A673 (cell line): ENCODE data around the gene PERM1. TPM values are rescaled to one million over a fixed set of nuclear protein-coding genes. Genes with fewer than 3 reads are reported as not detected.

Experiments
- BruUV-seq: library from RNA; stranded (reverse); fragments of 400-500 nt; replicated peaks from 2 replicates; lab custom pipeline; 2021; lab: Mats Ljungman, UMichigan
- CTCF ChIA-PET: fragments of 300-600 bp; sonication (Branson Sonifier 250); formaldehyde crosslinking; loops from one replicate; lab custom pipeline; 2022; ENCODE audit warnings: antibody characterized with exemption; lab: Charles Lee
- POLR2A ChIA-PET: fragments of 300-600 bp; sonication (Branson Sonifier 250); formaldehyde crosslinking; loops from one replicate; lab custom pipeline; 2022; ENCODE audit warnings: antibody characterized with exemption; ENCODE audit not compliant: low non-redundant PET; lab: Charles Lee
- DNase-seq: peaks from one replicate; pipeline ENCODE4 v3.0.0-alpha.2; 2015; ENCODE audit warnings: low spot score
- H3K27ac ChIP-seq: fragments of 200-600 bp; sonication (generic); 2 replicates; pipeline ENCODE4 v1.5.1; 2016; ENCODE audit warnings: mixed run types, low read depth, mild to moderate bottlenecking, mixed read lengths, antibody characterized with exemption, low read length; ENCODE audit not compliant: poor library complexity, severe bottlenecking
- H3K27me3 ChIP-seq: fragments of 200-600 bp; sonication (generic); replicated peaks from 2 replicates; pipeline ENCODE4 v1.6.1; 2017; ENCODE audit warnings: mixed run types, low read depth, mild to moderate bottlenecking, mixed read lengths, antibody characterized with exemption, low read length; ENCODE audit not compliant: insufficient read depth, poor library complexity
- H3K36me3 ChIP-seq: fragments of 200-600 bp; sonication (generic); 2 replicates; pipeline ENCODE4 v1.6.1; 2016; ENCODE audit warnings: mixed run types, mild to moderate bottlenecking, mixed read lengths, antibody characterized with exemption, low read length; ENCODE audit not compliant: insufficient read depth, poor library complexity, severe bottlenecking
- H3K4me1 ChIP-seq: fragments of 200-600 bp; sonication (generic); 2 replicates; pipeline ENCODE4 v1.6.1; 2017; ENCODE audit warnings: mixed run types, mild to moderate bottlenecking, mixed read lengths, antibody characterized with exemption, low read length; ENCODE audit not compliant: insufficient read depth, poor library complexity, severe bottlenecking
- H3K4me3 ChIP-seq: fragments of 200-600 bp; sonication (generic); 2 replicates; pipeline ENCODE4 v1.5.1; 2016; ENCODE audit warnings: low read depth, mixed run types, mild to moderate bottlenecking, mixed read lengths, low read length; ENCODE audit not compliant: poor library complexity, severe bottlenecking
- H3K9me3 ChIP-seq: fragments of 200-600 bp; sonication (generic); 2 replicates; pipeline ENCODE4 v1.6.1; 2016; ENCODE audit warnings: mixed run types, low read depth, mild to moderate bottlenecking, mixed read lengths, antibody characterized with exemption, low read length; ENCODE audit not compliant: poor library complexity, severe bottlenecking
- EZH2 ChIP-seq: fragments of 200-600 bp; sonication (generic); IDR thresholded peaks from 2 replicates; pipeline ENCODE4 v1.6.1; 2017; ENCODE audit warnings: borderline replicate concordance, low read depth, mild to moderate bottlenecking, mixed read lengths, antibody characterized with exemption, low read length; ENCODE audit not compliant: poor library complexity, severe bottlenecking
- intact Hi-C: fragments of 100-400 bp; cut with micrococcal nuclease; formaldehyde crosslinking; loops from one replicate; pipeline ENCODE4 v1.10.0; 2022; ENCODE audit not compliant: unreplicated experiment
- total RNA-seq: library from RNA; stranded (reverse); gene quantifications from 2 replicates; pipeline ENCODE4 v1.2.3, GENCODE V29; 2021
- TF ChIP-seq, protein P1 (sequence below): fragments of 300-800, 200-600 bp; sonication (generic); conservative IDR thresholded peaks from 2 replicates; pipeline ENCODE4 v1.5.1; 2017; ENCODE audit warnings: low read depth, mild to moderate bottlenecking, antibody characterized with exemption, low read length, moderate library complexity, mixed read lengths

PERM1 gene
- total RNA-seq, 1 experiment from 2014 or later, result not detected

DNA sequence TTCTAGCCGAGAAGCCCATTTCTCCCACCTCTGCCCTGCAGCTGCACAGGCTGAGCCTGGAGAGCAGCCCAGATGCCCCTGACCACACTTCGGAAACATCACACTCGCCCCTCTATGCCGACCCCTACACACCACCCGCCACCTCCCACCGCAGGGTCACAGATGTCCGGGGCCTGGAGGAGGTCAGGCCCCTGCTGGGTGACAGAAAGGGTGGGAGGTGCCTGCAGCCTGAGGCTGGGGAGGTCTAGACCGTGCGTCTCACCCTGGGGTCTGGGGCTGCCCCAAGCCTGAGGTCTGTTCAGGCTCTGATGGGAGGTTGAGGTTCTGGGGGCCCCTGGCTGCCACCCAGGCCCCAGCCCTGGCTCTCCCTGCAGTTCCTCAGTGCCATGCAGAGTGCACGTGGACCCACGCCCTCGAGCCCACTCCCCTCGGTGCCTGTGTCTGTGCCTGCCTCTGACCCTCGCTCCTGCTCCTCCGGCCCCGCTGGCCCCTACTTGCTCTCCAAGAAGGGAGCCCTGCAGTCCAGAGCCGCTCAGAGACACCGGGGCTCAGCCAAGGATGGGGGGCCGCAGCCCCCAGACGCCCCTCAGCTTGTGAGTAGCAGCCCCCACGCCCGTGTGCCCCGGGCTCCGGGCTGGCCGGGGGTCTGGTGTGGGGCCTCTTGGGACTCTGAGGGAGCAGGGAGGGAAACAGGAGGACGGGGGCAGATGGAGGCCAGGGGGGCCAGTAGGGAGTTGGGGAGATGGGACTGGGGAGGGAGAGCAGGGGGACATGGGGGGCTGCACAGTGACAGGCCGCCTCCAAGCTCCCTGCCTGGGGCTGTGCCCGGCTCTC, 8.2 kb downstream of the PERM1 start:
- Histone ChIP-seq H3K4me3 (no peak overlapping the region), H3K4me1 (peaks cover 8% of the 10 kb centered on the region), H3K9me3 (no peaks in the 10 kb centered on the region), H3K36me3 (no peaks in the 10 kb centered on the region), H3K27ac (no peak overlapping the region), H3K27me3 (peaks cover 25% of the 10 kb centered on the region)
- CTCF ChIA-PET, result no interaction called here
- no peak for TF ChIP-seq EZH2
- TF ChIP-seq, protein P1, sequence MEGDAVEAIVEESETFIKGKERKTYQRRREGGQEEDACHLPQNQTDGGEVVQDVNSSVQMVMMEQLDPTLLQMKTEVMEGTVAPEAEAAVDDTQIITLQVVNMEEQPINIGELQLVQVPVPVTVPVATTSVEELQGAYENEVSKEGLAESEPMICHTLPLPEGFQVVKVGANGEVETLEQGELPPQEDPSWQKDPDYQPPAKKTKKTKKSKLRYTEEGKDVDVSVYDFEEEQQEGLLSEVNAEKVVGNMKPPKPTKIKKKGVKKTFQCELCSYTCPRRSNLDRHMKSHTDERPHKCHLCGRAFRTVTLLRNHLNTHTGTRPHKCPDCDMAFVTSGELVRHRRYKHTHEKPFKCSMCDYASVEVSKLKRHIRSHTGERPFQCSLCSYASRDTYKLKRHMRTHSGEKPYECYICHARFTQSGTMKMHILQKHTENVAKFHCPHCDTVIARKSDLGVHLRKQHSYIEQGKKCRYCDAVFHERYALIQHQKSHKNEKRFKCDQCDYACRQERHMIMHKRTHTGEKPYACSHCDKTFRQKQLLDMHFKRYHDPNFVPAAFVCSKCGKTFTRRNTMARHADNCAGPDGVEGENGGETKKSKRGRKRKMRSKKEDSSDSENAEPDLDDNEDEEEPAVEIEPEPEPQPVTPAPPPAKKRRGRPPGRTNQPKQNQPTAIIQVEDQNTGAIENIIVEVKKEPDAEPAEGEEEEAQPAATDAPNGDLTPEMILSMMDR, result no peak
- POLR2A ChIA-PET, result no interaction called here
- intact Hi-C loops, result no loop called here
- BruUV-seq, result no TSS peak
- no peak for DNase-seq

DNA sequence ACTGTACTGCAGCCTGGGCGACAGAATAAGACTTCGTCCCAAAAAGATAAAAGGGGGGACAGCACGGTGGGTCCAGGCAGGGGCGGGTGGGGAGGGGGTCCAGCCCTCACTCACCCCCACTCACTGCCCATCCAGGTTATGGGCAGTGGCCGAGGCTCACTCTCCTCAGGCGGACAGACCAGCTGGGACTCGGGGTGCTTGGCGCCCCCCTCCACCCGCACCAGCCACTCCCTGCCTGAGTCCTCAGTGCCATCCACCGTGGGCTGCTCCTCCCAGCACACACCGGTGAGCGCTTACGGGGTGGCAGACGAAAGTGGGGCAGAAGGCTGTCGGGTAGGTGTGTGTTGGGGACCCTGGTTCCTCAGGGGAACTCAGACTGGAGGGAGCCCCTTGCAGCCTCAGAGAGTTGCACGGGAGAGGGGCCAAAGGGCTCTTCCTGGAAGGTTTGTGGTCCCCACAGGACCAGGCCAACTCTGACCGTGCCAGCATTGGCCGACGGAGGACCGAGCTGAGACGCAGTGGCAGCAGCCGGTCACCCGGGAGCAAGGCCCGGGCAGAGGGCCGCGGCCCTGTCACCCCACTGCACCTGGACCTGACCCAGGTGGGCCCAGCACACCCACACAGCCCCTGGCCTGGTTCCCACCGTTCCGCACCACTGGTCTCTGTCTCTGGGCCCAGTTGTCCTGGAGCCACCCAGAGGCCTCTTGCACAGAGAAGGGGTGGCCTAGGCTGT, 9.0 kb downstream of the PERM1 start:
- peaks cover 25% of the 10 kb centered on the region for H3K27me3 ChIP-seq
- peaks cover 8% of the 10 kb centered on the region for H3K4me1 ChIP-seq
- no peak overlapping the region for H3K4me3 ChIP-seq
- ChIA-PET POLR2A (no interaction called here), CTCF (no interaction called here)
- no peaks in the 10 kb centered on the region for H3K36me3 ChIP-seq
- DNase-seq, result no peak
- intact Hi-C loops, result no loop called here
- TF ChIP-seq, protein P1, result no peak
- no peak for TF ChIP-seq EZH2
- no TSS peak for BruUV-seq
- H3K27ac ChIP-seq, result no peak overlapping the region
- no peaks in the 10 kb centered on the region for H3K9me3 ChIP-seq

DNA sequence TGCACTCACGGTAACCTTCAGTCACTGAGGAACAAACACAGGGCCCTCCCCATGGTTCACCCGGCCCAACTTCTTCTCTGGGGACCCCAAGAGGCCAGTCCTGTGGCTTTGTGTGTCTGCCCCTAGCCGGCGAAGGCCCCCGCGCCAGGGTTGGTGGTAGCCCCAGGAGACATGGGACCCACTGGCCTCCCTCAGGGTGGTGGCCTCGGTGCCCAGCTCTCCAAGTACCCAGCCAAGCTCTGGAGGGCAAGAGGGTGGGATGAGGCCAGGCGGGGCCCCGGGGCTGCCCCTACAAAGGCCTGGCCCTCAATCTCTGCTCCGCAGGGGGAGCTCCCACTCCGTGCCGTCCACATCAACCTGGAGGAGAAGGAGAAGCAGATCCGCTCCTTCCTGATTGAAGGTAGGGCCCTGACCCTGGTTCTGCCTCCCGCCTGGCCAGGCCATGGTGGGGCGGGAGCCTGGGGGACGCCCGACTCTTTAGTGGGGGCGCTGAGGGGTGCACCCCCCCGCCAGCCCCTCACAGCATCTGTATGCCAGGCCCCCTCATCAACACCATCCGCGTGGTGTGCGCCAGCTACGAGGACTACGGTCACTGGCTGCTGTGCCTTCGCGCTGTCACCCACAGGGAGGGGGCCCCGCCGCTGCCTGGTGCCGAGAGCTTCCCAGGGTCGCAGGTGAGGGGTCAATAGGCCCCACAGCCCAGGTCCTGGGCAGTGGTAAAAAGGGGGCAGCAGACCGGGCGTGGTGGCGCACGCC, 10.0 kb downstream of the PERM1 start:
- DNase-seq, result no peak
- no peak overlapping the region for H3K27ac ChIP-seq
- H3K36me3 ChIP-seq, result no peaks in the 10 kb centered on the region
- H3K4me3 ChIP-seq, result no peak overlapping the region
- intact Hi-C loops, result no loop called here
- no peaks in the 10 kb centered on the region for H3K9me3 ChIP-seq
- peaks cover 12% of the 10 kb centered on the region for H3K4me1 ChIP-seq
- ChIA-PET POLR2A (interaction anchor here (0.6 kb wide), 1 partner anchor 39 kb away, joined by 7 read pairs; no protein-coding TSS in a partner anchor), CTCF (no interaction called here)
- peaks cover 25% of the 10 kb centered on the region for H3K27me3 ChIP-seq
- BruUV-seq, result no TSS peak
- TF ChIP-seq, protein P1, result no peak
- TF ChIP-seq EZH2, result no peak
